Memory B cell (primary cell): ENCODE data around the gene REEP1.
A peak's percentile ranks its signal among the peaks of the same experiment; 100 is the strongest.

Experiments used
- ATAC-seq: fragments of 150-1000 bp; cut with Tn5 transposase; 2 replicates; pipeline ENCODE4 v1.10.0; 2021; ENCODE audit warnings: low read depth, mild to moderate bottlenecking, moderate library complexity
- DNase-seq, 2 donors: peaks; one replicate each; pipeline ENCODE4 v3.0.0; 2022; ENCODE audit warnings: low spot score in 2 of 2
- H3K27ac Mint-ChIP-seq: one replicate; pipeline ENCODE4 v1.8.0; 2022; ENCODE audit warnings: mild to moderate bottlenecking, moderate library complexity, mixed read lengths
- H3K27me3 Mint-ChIP-seq: one replicate; pipeline ENCODE4 v1.8.0; 2022; ENCODE audit warnings: mixed read lengths
- H3K36me3 Mint-ChIP-seq: one replicate; pipeline ENCODE4 v1.8.0; 2022; ENCODE audit warnings: mild to moderate bottlenecking, mixed read lengths
- H3K4me1 Mint-ChIP-seq: one replicate; pipeline ENCODE4 v1.8.0; 2022; ENCODE audit warnings: mixed read lengths
- H3K4me3 Mint-ChIP-seq: one replicate; pipeline ENCODE4 v1.8.0; 2022; ENCODE audit warnings: mild to moderate bottlenecking, moderate library complexity, mixed read lengths
- H3K9me3 Mint-ChIP-seq: one replicate; pipeline ENCODE4 v1.8.0; 2022; ENCODE audit warnings: mixed read lengths

The REEP1 gene

GRCh38 chr2:86337244-86337835 lies at the start of gene REEP1:
REEP1 (minus strand) TSS chr2:86337626; CDS start chr2:86337510, 116 bp downstream.
- ATAC-seq (peak; percentile 64), DNase-seq (no peak)
- H3K4me3 Mint-ChIP-seq, result peak within 1 kb of the TSS; percentile 75
- H3K27me3 Mint-ChIP-seq, result peaks cover 37% of the 10 kb centered on the region
- H3K27ac Mint-ChIP-seq, result no peak within 1 kb of the TSS
- H3K9me3 Mint-ChIP-seq, result peaks cover 8% of the 10 kb centered on the region
- H3K4me1 Mint-ChIP-seq, result peaks cover 14% of the 10 kb centered on the region
- peaks cover 9% of the 10 kb centered on the region for H3K36me3 Mint-ChIP-seq

GRCh38 chr2:86383844-86384243 lies 46.4 kb upstream of the REEP1 start:
- no peaks in the 10 kb centered on the region for H3K36me3 Mint-ChIP-seq
- peak overlapping the region; percentile 17 for H3K27ac Mint-ChIP-seq
- no peak for ATAC-seq
- no peaks in the 10 kb centered on the region for H3K9me3 Mint-ChIP-seq
- no peaks in the 10 kb centered on the region for H3K4me1 Mint-ChIP-seq
- peaks cover 13% of the 10 kb centered on the region for H3K27me3 Mint-ChIP-seq
- H3K4me3 Mint-ChIP-seq, result no peak overlapping the region
- DNase-seq, result no peak

- no peak overlapping the region for H3K27ac Mint-ChIP-seq
- ATAC-seq (no peak), DNase-seq (no peak)
- H3K4me1 Mint-ChIP-seq, result no peaks in the 10 kb centered on the region
- H3K27me3 Mint-ChIP-seq, result peaks cover 13% of the 10 kb centered on the region
- H3K36me3 Mint-ChIP-seq, result no peaks in the 10 kb centered on the region
- no peaks in the 10 kb centered on the region for H3K9me3 Mint-ChIP-seq
- H3K4me3 Mint-ChIP-seq, result no peak overlapping the region
These were observed 45.3 kb upstream of the REEP1 start for GRCh38 chr2:86382698-86383097.

GRCh38 chr2:86382108-86382507 lies 44.7 kb upstream of the REEP1 start:
- Mint-ChIP-seq H3K36me3 (no peaks in the 10 kb centered on the region), H3K27ac (no peak overlapping the region), H3K4me1 (no peaks in the 10 kb centered on the region), H3K27me3 (peaks cover 13% of the 10 kb centered on the region), H3K4me3 (no peak overlapping the region), H3K9me3 (peaks cover under 1% of the 10 kb centered on the region)
- ATAC-seq, result no peak
- DNase-seq, result no peak

- DNase-seq, result no peak
- H3K36me3 Mint-ChIP-seq, result no peaks in the 10 kb centered on the region
- peaks cover 4% of the 10 kb centered on the region for H3K9me3 Mint-ChIP-seq
- no peaks in the 10 kb centered on the region for H3K4me1 Mint-ChIP-seq
- ATAC-seq, result no peak
- no peak overlapping the region for H3K27ac Mint-ChIP-seq
- peaks cover 11% of the 10 kb centered on the region for H3K27me3 Mint-ChIP-seq
- H3K4me3 Mint-ChIP-seq, result no peak overlapping the region
These were observed 41.0 kb upstream of the REEP1 start for GRCh38 chr2:86378469-86378868.

GRCh38 chr2:86375623-86376022 lies 38.2 kb upstream of the REEP1 start:
- Mint-ChIP-seq H3K36me3 (no peaks in the 10 kb centered on the region), H3K27ac (no peak overlapping the region), H3K9me3 (peaks cover 4% of the 10 kb centered on the region), H3K4me1 (peaks cover 3% of the 10 kb centered on the region), H3K27me3 (peaks cover 4% of the 10 kb centered on the region), H3K4me3 (no peak overlapping the region)
- no peak for DNase-seq
- ATAC-seq, result no peak

- no peak overlapping the region for H3K27ac Mint-ChIP-seq
- peaks cover 5% of the 10 kb centered on the region for H3K4me1 Mint-ChIP-seq
- DNase-seq (no peak), ATAC-seq (no peak)
- peaks cover 6% of the 10 kb centered on the region for H3K9me3 Mint-ChIP-seq
- H3K27me3 Mint-ChIP-seq, result peaks cover 4% of the 10 kb centered on the region
- no peak overlapping the region for H3K4me3 Mint-ChIP-seq
- H3K36me3 Mint-ChIP-seq, result peaks cover 2% of the 10 kb centered on the region
These were observed 35.4 kb upstream of the REEP1 start for GRCh38 chr2:86372641-86373502.

GRCh38 chr2:86372133-86372532 lies 34.7 kb upstream of the REEP1 start:
- Mint-ChIP-seq H3K9me3 (peaks cover 5% of the 10 kb centered on the region), H3K27ac (no peak overlapping the region)

GRCh38 chr2:86371527-86371926 lies 34.1 kb upstream of the REEP1 start:
- Mint-ChIP-seq H3K27me3 (peaks cover 4% of the 10 kb centered on the region), H3K4me3 (no peak overlapping the region), H3K9me3 (peaks cover 3% of the 10 kb centered on the region), H3K36me3 (peaks cover 2% of the 10 kb centered on the region), H3K27ac (no peak overlapping the region), H3K4me1 (peaks cover 5% of the 10 kb centered on the region)
- ATAC-seq, result no peak
- DNase-seq, result no peak

More at GRCh38 chr2:86372133-86372532, 34.7 kb upstream of the REEP1 start:
- H3K4me3 Mint-ChIP-seq, result no peak overlapping the region
- H3K27me3 Mint-ChIP-seq, result peaks cover 4% of the 10 kb centered on the region
- DNase-seq (no peak), ATAC-seq (peak; percentile 52)
- peaks cover 5% of the 10 kb centered on the region for H3K4me1 Mint-ChIP-seq
- peaks cover 2% of the 10 kb centered on the region for H3K36me3 Mint-ChIP-seq

- Mint-ChIP-seq H3K4me3 (no peak overlapping the region), H3K36me3 (peaks cover 2% of the 10 kb centered on the region), H3K27ac (no peak overlapping the region), H3K27me3 (peaks cover 4% of the 10 kb centered on the region), H3K4me1 (peaks cover 5% of the 10 kb centered on the region), H3K9me3 (peaks cover 2% of the 10 kb centered on the region)
- DNase-seq (no peak), ATAC-seq (no peak)
These were observed 33.2 kb upstream of the REEP1 start for GRCh38 chr2:86370579-86370978.

- Mint-ChIP-seq H3K36me3 (peaks cover 2% of the 10 kb centered on the region), H3K4me1 (peaks cover 5% of the 10 kb centered on the region), H3K27me3 (peaks cover 3% of the 10 kb centered on the region), H3K4me3 (peak overlapping the region; percentile 48), H3K27ac (no peak overlapping the region), H3K9me3 (peaks cover 2% of the 10 kb centered on the region)
- DNase-seq (peak; percentile 33 to 46), ATAC-seq (peak; percentile 68)
These were observed 30.9 kb upstream of the REEP1 start for GRCh38 chr2:86368161-86368824.

GRCh38 chr2:86367499-86367777 lies 30.0 kb upstream of the REEP1 start:
- H3K36me3 Mint-ChIP-seq, result peaks cover 2% of the 10 kb centered on the region
- H3K4me3 Mint-ChIP-seq, result no peak overlapping the region
- H3K9me3 Mint-ChIP-seq, result peaks cover 2% of the 10 kb centered on the region
- H3K27ac Mint-ChIP-seq, result no peak overlapping the region
- H3K4me1 Mint-ChIP-seq, result peaks cover 5% of the 10 kb centered on the region
- H3K27me3 Mint-ChIP-seq, result peaks cover 3% of the 10 kb centered on the region
- DNase-seq, result no peak
- ATAC-seq, result no peak

GRCh38 chr2:86366651-86367498 lies 29.4 kb upstream of the REEP1 start:
- Mint-ChIP-seq H3K4me3 (no peak overlapping the region), H3K27ac (no peak overlapping the region), H3K9me3 (peaks cover 2% of the 10 kb centered on the region), H3K36me3 (peaks cover 2% of the 10 kb centered on the region), H3K27me3 (peaks cover 3% of the 10 kb centered on the region), H3K4me1 (peaks cover 3% of the 10 kb centered on the region)
- ATAC-seq (no peak), DNase-seq (no peak)

- Mint-ChIP-seq H3K4me3 (no peak overlapping the region), H3K36me3 (peaks cover 2% of the 10 kb centered on the region), H3K27me3 (peaks cover 3% of the 10 kb centered on the region), H3K27ac (no peak overlapping the region), H3K9me3 (peaks cover 2% of the 10 kb centered on the region), H3K4me1 (peaks cover 3% of the 10 kb centered on the region)
- DNase-seq (no peak), ATAC-seq (no peak)
These were observed 27.5 kb upstream of the REEP1 start for GRCh38 chr2:86364894-86365293.
